ENCODE data around the gene RHOA.
A peak's percentile ranks its signal among the peaks of the same experiment; 100 is the strongest.

The RHOA gene

GRCh38 chr3:49411968-49412631 lies at the start of gene RHOA, which contains the start of gene TCTA:
Gene RHOA (minus strand): TSS chr3:49411976. CDS start chr3:49375589, 36,387 bp downstream.
Gene TCTA (plus strand): TSS chr3:49412423. CDS start chr3:49412427, 4 bp downstream.
- peaks cover 25% of the 10 kb centered on the region for H3K36me3 Mint-ChIP-seq
- H3K4me3 Mint-ChIP-seq, result peak within 1 kb of the TSS; percentile 78
- H3K4me1 Mint-ChIP-seq, result peaks cover 75% of the 10 kb centered on the region
- peak within 1 kb of the TSS; percentile 81 for H3K27ac Mint-ChIP-seq
- H3K9me3 Mint-ChIP-seq, result no peaks in the 10 kb centered on the region
- no peaks in the 10 kb centered on the region for H3K27me3 Mint-ChIP-seq
- peak; percentile 92 for ATAC-seq

GRCh38 chr3:49460956-49461355 lies 49.2 kb upstream of the RHOA start:
- Mint-ChIP-seq H3K27me3 (no peaks in the 10 kb centered on the region), H3K36me3 (no peaks in the 10 kb centered on the region)

GRCh38 chr3:49460188-49460890 lies 48.6 kb upstream of the RHOA start:
- H3K27ac Mint-ChIP-seq, result no peak overlapping the region
- no peak overlapping the region for H3K4me3 Mint-ChIP-seq

More at GRCh38 chr3:49460956-49461355, 49.2 kb upstream of the RHOA start:
- Mint-ChIP-seq H3K27ac (no peak overlapping the region), H3K4me1 (no peaks in the 10 kb centered on the region), H3K4me3 (no peak overlapping the region), H3K9me3 (no peaks in the 10 kb centered on the region)
- ATAC-seq, result no peak

GRCh38 chr3:49456466-49456865 lies 44.7 kb upstream of the RHOA start:
- no peak for ATAC-seq
- Mint-ChIP-seq H3K27ac (no peak overlapping the region), H3K4me3 (no peak overlapping the region), H3K4me1 (no peaks in the 10 kb centered on the region), H3K36me3 (no peaks in the 10 kb centered on the region), H3K9me3 (no peaks in the 10 kb centered on the region), H3K27me3 (no peaks in the 10 kb centered on the region)

More at GRCh38 chr3:49460188-49460890, 48.6 kb upstream of the RHOA start:
- no peaks in the 10 kb centered on the region for H3K36me3 Mint-ChIP-seq
- ATAC-seq, result no peak
- no peaks in the 10 kb centered on the region for H3K4me1 Mint-ChIP-seq
- H3K27me3 Mint-ChIP-seq, result no peaks in the 10 kb centered on the region
- H3K9me3 Mint-ChIP-seq, result no peaks in the 10 kb centered on the region

GRCh38 chr3:49454898-49455681 lies 43.3 kb upstream of the RHOA start:
- ATAC-seq, result no peak
- no peak overlapping the region for H3K27ac Mint-ChIP-seq
- H3K27me3 Mint-ChIP-seq, result no peaks in the 10 kb centered on the region
- no peaks in the 10 kb centered on the region for H3K4me1 Mint-ChIP-seq
- no peaks in the 10 kb centered on the region for H3K36me3 Mint-ChIP-seq
- no peaks in the 10 kb centered on the region for H3K9me3 Mint-ChIP-seq
- H3K4me3 Mint-ChIP-seq, result no peak overlapping the region

- Mint-ChIP-seq H3K9me3 (no peaks in the 10 kb centered on the region), H3K4me3 (no peak overlapping the region)
- ATAC-seq, result peak; percentile 53
These were observed 42.7 kb upstream of the RHOA start for GRCh38 chr3:49454458-49454857.

GRCh38 chr3:49453621-49454020 lies 41.8 kb upstream of the RHOA start:
- Mint-ChIP-seq H3K4me3 (no peak overlapping the region), H3K36me3 (no peaks in the 10 kb centered on the region), H3K9me3 (no peaks in the 10 kb centered on the region), H3K27ac (no peak overlapping the region), H3K4me1 (peaks cover 7% of the 10 kb centered on the region), H3K27me3 (no peaks in the 10 kb centered on the region)
- ATAC-seq, result no peak

More at GRCh38 chr3:49454458-49454857, 42.7 kb upstream of the RHOA start:
- no peaks in the 10 kb centered on the region for H3K36me3 Mint-ChIP-seq
- H3K27me3 Mint-ChIP-seq, result no peaks in the 10 kb centered on the region
- no peaks in the 10 kb centered on the region for H3K4me1 Mint-ChIP-seq
- no peak overlapping the region for H3K27ac Mint-ChIP-seq

- H3K4me1 Mint-ChIP-seq, result peaks cover 25% of the 10 kb centered on the region
- no peaks in the 10 kb centered on the region for H3K27me3 Mint-ChIP-seq
- ATAC-seq, result no peak
- peak overlapping the region; percentile 82 for H3K27ac Mint-ChIP-seq
- no peak overlapping the region for H3K4me3 Mint-ChIP-seq
- no peaks in the 10 kb centered on the region for H3K36me3 Mint-ChIP-seq
- no peaks in the 10 kb centered on the region for H3K9me3 Mint-ChIP-seq
These were observed 33.6 kb upstream of the RHOA start for GRCh38 chr3:49445391-49445790.

- H3K4me3 Mint-ChIP-seq, result no peak overlapping the region
- ATAC-seq, result no peak
- no peaks in the 10 kb centered on the region for H3K9me3 Mint-ChIP-seq
- H3K27me3 Mint-ChIP-seq, result no peaks in the 10 kb centered on the region
- H3K4me1 Mint-ChIP-seq, result peaks cover 2% of the 10 kb centered on the region
- no peaks in the 10 kb centered on the region for H3K36me3 Mint-ChIP-seq
- no peak overlapping the region for H3K27ac Mint-ChIP-seq
These were observed 23.0 kb upstream of the RHOA start for GRCh38 chr3:49434731-49435130.

GRCh38 chr3:49428752-49429080 lies 16.9 kb upstream of the RHOA start:
- Mint-ChIP-seq H3K27me3 (no peaks in the 10 kb centered on the region), H3K4me1 (peaks cover 16% of the 10 kb centered on the region), H3K27ac (peak overlapping the region; percentile 99), H3K36me3 (peaks cover 7% of the 10 kb centered on the region), H3K9me3 (no peaks in the 10 kb centered on the region), H3K4me3 (peak overlapping the region; percentile 99)
- ATAC-seq, result no peak

- Mint-ChIP-seq H3K27me3 (no peaks in the 10 kb centered on the region), H3K36me3 (peaks cover 7% of the 10 kb centered on the region), H3K4me1 (peaks cover 21% of the 10 kb centered on the region), H3K27ac (peak overlapping the region; percentile 99), H3K4me3 (no peak overlapping the region), H3K9me3 (no peaks in the 10 kb centered on the region)
- ATAC-seq, result no peak
These were observed 15.8 kb upstream of the RHOA start for GRCh38 chr3:49427586-49427985.

GRCh38 chr3:49424816-49425215 lies 13.0 kb upstream of the RHOA start:
- H3K9me3 Mint-ChIP-seq, result no peaks in the 10 kb centered on the region
- H3K36me3 Mint-ChIP-seq, result peaks cover 7% of the 10 kb centered on the region
- no peak for ATAC-seq
- H3K27ac Mint-ChIP-seq, result no peak overlapping the region
- H3K4me1 Mint-ChIP-seq, result peaks cover 27% of the 10 kb centered on the region
- H3K4me3 Mint-ChIP-seq, result no peak overlapping the region
- no peaks in the 10 kb centered on the region for H3K27me3 Mint-ChIP-seq

GRCh38 chr3:49422379-49423248 lies 10.8 kb upstream of the RHOA start, which contains the start of gene AMT:
Gene AMT (minus strand): TSS chr3:49422473. CDS start chr3:49422450, 23 bp downstream.
- no peaks in the 10 kb centered on the region for H3K9me3 Mint-ChIP-seq
- peak within 1 kb of the TSS; percentile 64 for H3K4me3 Mint-ChIP-seq
- no peaks in the 10 kb centered on the region for H3K27me3 Mint-ChIP-seq
- H3K36me3 Mint-ChIP-seq, result peaks cover 18% of the 10 kb centered on the region
- no peak within 1 kb of the TSS for H3K27ac Mint-ChIP-seq
- ATAC-seq, result no peak
- H3K4me1 Mint-ChIP-seq, result peaks cover 29% of the 10 kb centered on the region

- H3K9me3 Mint-ChIP-seq, result no peaks in the 10 kb centered on the region
- no peak for ATAC-seq
- peak overlapping the region; percentile 64 for H3K4me3 Mint-ChIP-seq
- peaks cover 20% of the 10 kb centered on the region for H3K36me3 Mint-ChIP-seq
- no peaks in the 10 kb centered on the region for H3K27me3 Mint-ChIP-seq
- H3K4me1 Mint-ChIP-seq, result peaks cover 36% of the 10 kb centered on the region
- H3K27ac Mint-ChIP-seq, result no peak overlapping the region
These were observed 10.2 kb upstream of the RHOA start for GRCh38 chr3:49421890-49422378.
